ENCODE measurements around the gene EPB41L4A. TPM values are rescaled to one million over a fixed set of nuclear protein-coding genes. Genes with fewer than 3 reads are reported as not detected.

The EPB41L4A gene
- total RNA-seq, 2 donors from 2014 or later: 7.7 to 9.9 TPM

DNA sequence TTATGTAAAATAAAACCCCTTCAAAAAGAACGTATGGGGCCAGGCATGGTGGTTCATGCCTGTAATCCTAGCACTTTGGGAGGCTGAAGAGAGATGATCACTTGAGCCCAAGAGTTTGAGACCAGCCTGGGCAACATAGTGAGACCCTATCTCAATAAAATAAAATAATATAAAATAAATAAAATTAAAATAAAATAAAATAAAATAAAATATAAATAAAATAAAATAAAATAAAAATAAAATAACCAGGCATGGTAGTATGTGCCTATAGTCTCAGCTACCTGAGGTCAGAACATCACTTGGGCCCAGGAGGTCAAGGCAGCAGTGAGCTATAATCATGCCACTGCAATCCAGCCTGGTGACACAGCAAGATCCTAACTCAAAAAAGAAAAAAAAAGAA is 185.1 kb downstream of the EPB41L4A start:
- no peak overlapping the region for H3K4me3 Mint-ChIP-seq
- no peaks in the 10 kb centered on the region for H3K36me3 ChIP-seq (ENCODE audit: control insufficient read depth, insufficient read depth, low read length)
- TF ChIP-seq, protein P1, sequence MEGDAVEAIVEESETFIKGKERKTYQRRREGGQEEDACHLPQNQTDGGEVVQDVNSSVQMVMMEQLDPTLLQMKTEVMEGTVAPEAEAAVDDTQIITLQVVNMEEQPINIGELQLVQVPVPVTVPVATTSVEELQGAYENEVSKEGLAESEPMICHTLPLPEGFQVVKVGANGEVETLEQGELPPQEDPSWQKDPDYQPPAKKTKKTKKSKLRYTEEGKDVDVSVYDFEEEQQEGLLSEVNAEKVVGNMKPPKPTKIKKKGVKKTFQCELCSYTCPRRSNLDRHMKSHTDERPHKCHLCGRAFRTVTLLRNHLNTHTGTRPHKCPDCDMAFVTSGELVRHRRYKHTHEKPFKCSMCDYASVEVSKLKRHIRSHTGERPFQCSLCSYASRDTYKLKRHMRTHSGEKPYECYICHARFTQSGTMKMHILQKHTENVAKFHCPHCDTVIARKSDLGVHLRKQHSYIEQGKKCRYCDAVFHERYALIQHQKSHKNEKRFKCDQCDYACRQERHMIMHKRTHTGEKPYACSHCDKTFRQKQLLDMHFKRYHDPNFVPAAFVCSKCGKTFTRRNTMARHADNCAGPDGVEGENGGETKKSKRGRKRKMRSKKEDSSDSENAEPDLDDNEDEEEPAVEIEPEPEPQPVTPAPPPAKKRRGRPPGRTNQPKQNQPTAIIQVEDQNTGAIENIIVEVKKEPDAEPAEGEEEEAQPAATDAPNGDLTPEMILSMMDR (conservative IDR thresholded peaks at IDR 0.05): no peak
- H3K27ac ChIP-seq (ENCODE audit: low read depth, low read length): no peak overlapping the region
- H3K4me1 Mint-ChIP-seq: peaks cover 3% of the 10 kb centered on the region
- H3K9me3 Mint-ChIP-seq: no peaks in the 10 kb centered on the region
- H3K27me3 ChIP-seq (ENCODE audit: control insufficient read depth, insufficient read depth, low read length, poor library complexity, severe bottlenecking): peaks cover 11% of the 10 kb centered on the region
- H3K27me3 Mint-ChIP-seq (ENCODE audit: insufficient read depth): peaks cover 5% of the 10 kb centered on the region
- DNase-seq: no peak
- H3K27ac Mint-ChIP-seq: no peak overlapping the region
- H3K36me3 Mint-ChIP-seq (ENCODE audit: low read depth): no peaks in the 10 kb centered on the region
- 83% methylated on average over 1 of the region's 1 CpG; no CpG with 5 or more reads in 1 of the 2 experiments for WGBS, 2 experiments (ENCODE audit: insufficient coverage in 1 of 2, insufficient read length in 1 of 2)
- H3K4me3 ChIP-seq (ENCODE audit: low read length): no peak overlapping the region
- H3K9me3 ChIP-seq (ENCODE audit: control insufficient read depth, low read length): no peaks in the 10 kb centered on the region
- no peaks in the 10 kb centered on the region for H3K4me1 ChIP-seq (ENCODE audit: control insufficient read depth, insufficient read depth, low read length)
- no peak overlapping the region for H3K9ac ChIP-seq (ENCODE audit: extremely low read depth, low read length, poor library complexity, severe bottlenecking)

- H3K27ac Mint-ChIP-seq: no peak overlapping the region
- no peaks in the 10 kb centered on the region for H3K9me3 Mint-ChIP-seq
- Histone ChIP-seq H3K4me3 (ENCODE audit: low read length) (no peak overlapping the region), H3K9ac (ENCODE audit: extremely low read depth, low read length, poor library complexity, severe bottlenecking) (no peak overlapping the region), H3K4me1 (ENCODE audit: control insufficient read depth, insufficient read depth, low read length) (peaks cover 7% of the 10 kb centered on the region), H3K9me3 (ENCODE audit: control insufficient read depth, low read length) (no peaks in the 10 kb centered on the region), H3K27me3 (ENCODE audit: control insufficient read depth, insufficient read depth, low read length, poor library complexity, severe bottlenecking) (peaks cover 11% of the 10 kb centered on the region), H3K36me3 (ENCODE audit: control insufficient read depth, insufficient read depth, low read length) (no peaks in the 10 kb centered on the region), H3K27ac (ENCODE audit: low read depth, low read length) (no peak overlapping the region)
- 100% methylated on average over 1 of the region's 1 CpG; no CpG with 5 or more reads in 1 of the 2 experiments for WGBS, 2 experiments (ENCODE audit: insufficient coverage in 1 of 2, insufficient read length in 1 of 2)
- TF ChIP-seq, protein P1 (conservative IDR thresholded peaks at IDR 0.05): no peak
- no peak for DNase-seq
- H3K27me3 Mint-ChIP-seq (ENCODE audit: insufficient read depth): peaks cover 5% of the 10 kb centered on the region
- H3K4me3 Mint-ChIP-seq: no peak overlapping the region
- H3K4me1 Mint-ChIP-seq: peaks cover 3% of the 10 kb centered on the region
- H3K36me3 Mint-ChIP-seq (ENCODE audit: low read depth): no peaks in the 10 kb centered on the region
Measured at GRCh38 chr5:112232667-112233066, 186.4 kb downstream of the EPB41L4A start.

- DNase-seq: no peak
- Mint-ChIP-seq H3K27me3 (ENCODE audit: insufficient read depth) (peaks cover 2% of the 10 kb centered on the region), H3K4me1 (peaks cover 3% of the 10 kb centered on the region), H3K27ac (no peak overlapping the region), H3K36me3 (ENCODE audit: low read depth) (no peaks in the 10 kb centered on the region), H3K4me3 (no peak overlapping the region), H3K9me3 (no peaks in the 10 kb centered on the region)
- no peak overlapping the region for H3K9ac ChIP-seq (ENCODE audit: extremely low read depth, low read length, poor library complexity, severe bottlenecking)
- H3K27me3 ChIP-seq (ENCODE audit: control insufficient read depth, insufficient read depth, low read length, poor library complexity, severe bottlenecking): peaks cover 4% of the 10 kb centered on the region
- H3K4me1 ChIP-seq (ENCODE audit: control insufficient read depth, insufficient read depth, low read length): peaks cover 9% of the 10 kb centered on the region
- TF ChIP-seq, protein P1 (conservative IDR thresholded peaks at IDR 0.05): no peak
- no peak overlapping the region for H3K4me3 ChIP-seq (ENCODE audit: low read length)
- WGBS, 2 experiments (ENCODE audit: insufficient coverage in 1 of 2, insufficient read length in 1 of 2): 79 to 81% methylated on average over 3 to 4 of the region's 4 CpGs
- no peaks in the 10 kb centered on the region for H3K36me3 ChIP-seq (ENCODE audit: control insufficient read depth, insufficient read depth, low read length)
- H3K27ac ChIP-seq (ENCODE audit: low read depth, low read length): no peak overlapping the region
- H3K9me3 ChIP-seq (ENCODE audit: control insufficient read depth, low read length): no peaks in the 10 kb centered on the region
Measured at GRCh38 chr5:112230606-112231005, 188.5 kb downstream of the EPB41L4A start.

Measured in endodermal cell (in vitro differentiated cells).